Upper lobe of left lung (tissue), 4 donors: Measurements from ENCODE around the gene PEPD.

Source experiments
- CTCF ChIP-seq, 6 experiments: fragments of 450-650 bp in 4 of 6; fragments of 200-600 bp in 2 of 6; sonication (generic) in 2 of 6; IDR thresholded peaks; one replicate each; pipeline ENCODE4 v1.5.1; 2016 to 2019; ENCODE audit warnings: antibody characterized with exemption in 6 of 6
- EP300 ChIP-seq, 4 donors: sonication (generic); formaldehyde crosslinking; IDR thresholded peaks; one replicate each; pipeline ENCODE4 v1.5.1; 2017; ENCODE audit warnings: antibody characterized with exemption in 4 of 4, control low read depth in 2 of 4
- POLR2A ChIP-seq, 4 donors: fragments of 450-650 bp; IDR thresholded peaks; one replicate each; pipeline ENCODE4 v1.5.1; 2016 to 2017; ENCODE audit warnings: antibody characterized with exemption in 4 of 4, mild to moderate bottlenecking in 2 of 4
- POLR2AphosphoS5 ChIP-seq, 2 donors: sonication (generic); formaldehyde crosslinking; IDR thresholded peaks; one replicate each; pipeline ENCODE4 v1.5.1; 2017; ENCODE audit warnings: antibody characterized with exemption in 2 of 2

- TF ChIP-seq CTCF (IDR thresholded peaks at IDR 0.05) = no peak
- no peak for TF ChIP-seq POLR2A (IDR thresholded peaks at IDR 0.05)
- no peak for TF ChIP-seq POLR2AphosphoS5 (IDR thresholded peaks at IDR 0.05)
- TF ChIP-seq EP300 (IDR thresholded peaks at IDR 0.05) = no peak
These were observed 158.1 kb downstream of the PEPD start for GRCh38 chr19:33363476-33363875.
